Lung (tissue), 12 donors: ENCODE results near the gene ZG16. TPM values are rescaled to one million over a fixed set of nuclear protein-coding genes. Genes with fewer than 3 reads are reported as not detected.
"Not testable (repeated sequence)": the region's sequence is repeated elsewhere in the genome, so short reads cannot be mapped to it uniquely, and the experiment has no call there.

Experiments used
- ATAC-seq: fragments of 200-7000 bp; cut with Tn5 transposase; one replicate; pipeline ENCODE4 v1.9.1; 2020; ENCODE audit warnings: moderate number of reproducible peaks; ENCODE audit not compliant: insufficient read depth, low FRiP score
- DNase-seq, 3 donors: peaks; one replicate each; pipeline ENCODE4 v3.0.0-alpha.2; 2013 to 2017
- H3K27ac ChIP-seq, 2 donors: one replicate each; pipeline ENCODE4 v1.5.1; 2013; ENCODE audit warnings: mild to moderate bottlenecking in 2 of 2, moderate library complexity in 2 of 2, control low read depth in 1 of 2, inconsistent platforms in 1 of 2, low read depth in 1 of 2, low read length in 1 of 2
- H3K27me3 ChIP-seq, 3 donors: one replicate each; pipeline ENCODE4 v1.5.1; 2013; ENCODE audit warnings: low read length in 2 of 3; ENCODE audit not compliant: control insufficient read depth in 3 of 3, insufficient read depth in 3 of 3
- H3K36me3 ChIP-seq, 4 donors: one replicate each; pipeline ENCODE4 v1.5.1; 2013; ENCODE audit warnings: low read length in 4 of 4, mild to moderate bottlenecking in 1 of 4, moderate library complexity in 1 of 4; ENCODE audit not compliant: control insufficient read depth in 4 of 4, insufficient read depth in 4 of 4
- H3K4me1 ChIP-seq, 5 donors: one replicate each; pipeline ENCODE4 v1.5.1; 2013; ENCODE audit warnings: low read length in 5 of 5, mild to moderate bottlenecking in 2 of 5, moderate library complexity in 1 of 5; ENCODE audit not compliant: control insufficient read depth in 5 of 5, insufficient read depth in 5 of 5
- H3K4me3 ChIP-seq: one replicate; pipeline ENCODE4 v1.5.1; 2013; ENCODE audit warnings: mild to moderate bottlenecking, control low read depth, moderate library complexity
- H3K9ac ChIP-seq, 2 donors: one replicate each; pipeline ENCODE4 v1.5.1; 2013; ENCODE audit warnings: low read length in 2 of 2, control low read depth in 1 of 2; ENCODE audit not compliant: insufficient read depth in 1 of 2
- H3K9me3 ChIP-seq, 4 donors: one replicate each; pipeline ENCODE4 v1.5.1; 2013; ENCODE audit warnings: low read length in 3 of 4, mild to moderate bottlenecking in 1 of 4, moderate library complexity in 1 of 4; ENCODE audit not compliant: control insufficient read depth in 4 of 4, insufficient read depth in 3 of 4
- CTCF ChIP-seq: IDR thresholded peaks from 2 replicates; pipeline ENCODE4 v1.5.1; 2012; ENCODE audit warnings: mild to moderate bottlenecking; ENCODE audit errors: control extremely low read depth, extremely low read depth
- WGBS, 2 donors: extraction: QIAGEN DNeasy Blood & Tissue Kit; methylation state at CpG; one replicate each; pipeline ENCODE4 v1.1.7; 2013; 5-methylcytosine and 5-hydroxymethylcytosine counted together
- polyA plus RNA-seq, 2 donors: library from polyadenylated mRNA; stranded (reverse); fragments of 200-250 nt; gene quantifications; one replicate each; pipeline ENCODE4 v1.2.1, GENCODE V29; 2013
- total RNA-seq, 2 donors: library from RNA; depleted of rRNA in 1 of 2; stranded (reverse); fragments of >200 nt in 1 of 2; gene quantifications; one replicate each; pipeline ENCODE4 v1.2.1, GENCODE V29; 2014 to 2021
- donor health status: control.
- donor health status: control.
- donor health status: Bipolar disorder and iron deficiency.
- donor health status: healthy.
- donor health status: DM: yes; HTN: yes; CAD: no.

The ZG16 gene
- total and polyA plus RNA-seq, 4 donors: 0.01 to 0.06 (median 0.04) TPM; not detected in 1

GRCh38 chr16:29738514-29738913 is 39.5 kb upstream of the ZG16 start:
- Histone ChIP-seq H3K36me3 (no peaks in the 10 kb centered on the region), H3K4me3 (no peak overlapping the region), H3K9ac (no peak overlapping the region), H3K4me1 (no peaks in the 10 kb centered on the region), H3K27ac (no peak overlapping the region), H3K27me3 (no peaks in the 10 kb centered on the region), H3K9me3 (no peaks in the 10 kb centered on the region)
- WGBS, 2 donors: 30 to 50% methylated on average over 2 of the region's 2 CpGs
- ATAC-seq (no peak), DNase-seq (no peak)
- TF ChIP-seq CTCF: no peak

GRCh38 chr16:29739927-29740629 is 38.0 kb upstream of the ZG16 start:
- not testable (repeated sequence) for H3K4me1 ChIP-seq, H3K9ac ChIP-seq, H3K4me3 ChIP-seq, H3K9me3 ChIP-seq, H3K27me3 ChIP-seq, DNase-seq, H3K36me3 ChIP-seq, H3K27ac ChIP-seq, ATAC-seq
- WGBS, 2 donors: 85 to 90% methylated on average over 6 of the region's 6 CpGs

- not testable (repeated sequence) for DNase-seq, H3K27ac ChIP-seq, H3K27me3 ChIP-seq, H3K4me1 ChIP-seq, H3K9me3 ChIP-seq, H3K9ac ChIP-seq, H3K36me3 ChIP-seq, ATAC-seq, H3K4me3 ChIP-seq
- WGBS, 2 donors: 33 to 53% methylated on average over 11 of the region's 11 CpGs
Measured at GRCh38 chr16:29740630-29741015, 37.4 kb upstream of the ZG16 start.

GRCh38 chr16:29742683-29743275 is 35.3 kb upstream of the ZG16 start:
- TF ChIP-seq CTCF: no peak
- Histone ChIP-seq H3K27ac (no peak overlapping the region), H3K27me3 (no peaks in the 10 kb centered on the region), H3K4me1 (no peaks in the 10 kb centered on the region), H3K36me3 (no peaks in the 10 kb centered on the region), H3K9me3 (no peaks in the 10 kb centered on the region), H3K4me3 (no peak overlapping the region), H3K9ac (no peak overlapping the region)
- ATAC-seq (no peak), DNase-seq (no peak)
- WGBS, 2 donors: 70 to 85% methylated on average over 7 of the region's 7 CpGs
